ENCODE measurements around the gene LIN7A. TPM values are rescaled to one million over a fixed set of nuclear protein-coding genes. Genes with fewer than 3 reads are reported as not detected.

LIN7A gene
- total and polyA plus RNA-seq, 2 of the 8 experiments (the other 6 are each of a cell fraction or from before 2014, with no cell fraction given) = 5.8 to 22.0 TPM

- no peak for TF ChIP-seq ASH2L (IDR thresholded peaks at IDR 0.05; ENCODE audit: low read length)
- TF ChIP-seq KDM4A (IDR thresholded peaks at IDR 0.05; ENCODE audit: low read depth, low read length, severe bottlenecking) = no peak
These were observed 92.1 kb downstream of the LIN7A start (continued) for GRCh38 chr12:80845639-80846038.
